Left lung (tissue), 10 donors: Measurements from ENCODE around the gene COG5. TPM values are rescaled to one million over a fixed set of nuclear protein-coding genes. Genes with fewer than 3 reads are reported as not detected.
"Not testable (repeated sequence)": the region's sequence is repeated elsewhere in the genome, so short reads cannot be mapped to it uniquely, and the experiment has no call there.

Experiments used
- ATAC-seq: fragments of 200-7000 bp; cut with Tn5 transposase; one replicate; pipeline ENCODE4 v1.9.1; 2020; ENCODE audit warnings: moderate library complexity
- DNase-seq, 4 donors: peaks; one replicate each; pipeline ENCODE4 v3.0.0-alpha.2; 2013 to 2020
- H3K27ac ChIP-seq, 2 donors: fragments of 200-600 bp; sonication (generic) in 1 of 2; one replicate each; pipeline versions ENCODE4 v1.5.0 to v1.8.0; 2020 to 2021
- H3K27me3 ChIP-seq, 2 donors: fragments of 200-600 bp; sonication (generic) in 1 of 2; one replicate each; pipeline versions ENCODE4 v1.5.0 to v1.8.0; 2020 to 2021
- H3K36me3 ChIP-seq, 2 donors: fragments of 200-600 bp; sonication (generic) in 1 of 2; one replicate each; pipeline versions ENCODE4 v1.5.0 to v1.8.0; 2020 to 2021
- H3K4me1 ChIP-seq, 2 donors: fragments of 200-600 bp; one replicate each; pipeline ENCODE4 v1.8.0; 2021
- H3K4me3 ChIP-seq, 2 donors: fragments of 200-600 bp; sonication (generic) in 1 of 2; one replicate each; pipeline versions ENCODE4 v1.5.0 to v1.8.0; 2020 to 2021; ENCODE audit warnings: mild to moderate bottlenecking in 1 of 2
- H3K9me3 ChIP-seq, 2 donors: fragments of 200-600 bp; sonication (generic) in 1 of 2; one replicate each; pipeline versions ENCODE4 v1.5.0 to v1.8.0; 2020 to 2021
- CTCF ChIP-seq, 2 donors: fragments of 200-600 bp; sonication (generic) in 1 of 2; IDR thresholded peaks; one replicate each; pipeline versions ENCODE4 v1.5.0 to v1.8.0; 2021; ENCODE audit warnings: antibody characterized with exemption in 2 of 2
- intact Hi-C, 2 donors: fragments of 100-400 bp; cut with DNase I; formaldehyde crosslinking; loops; one replicate each; pipeline versions ENCODE4 v1.11.2 to v1.14.2; 2022
- polyA plus RNA-seq, 6 donors: library from polyadenylated mRNA; unstranded; fragments of 120-200 nt; gene quantifications; one replicate each; pipeline ENCODE4 v1.2.1, GENCODE V29; 2013; ENCODE audit not compliant: insufficient read length in 6 of 6
- total RNA-seq, 2 donors: library from RNA; stranded (reverse); fragmentation: NEBNext Ultra II Directional; extraction: Animal tissue kit (Norgen Biotek cat#: 25700); gene quantifications; one replicate each; pipeline ENCODE4 v1.2.1, GENCODE V29; 2021
- donor health status: DM: no; HTN: yes; CAD: no.
- donor health status: DM: no; HTN: no; CAD: no.

COG5 gene
- total and polyA plus RNA-seq, 8 donors: 26.9 to 42.6 (median 33.4) TPM

DNA sequence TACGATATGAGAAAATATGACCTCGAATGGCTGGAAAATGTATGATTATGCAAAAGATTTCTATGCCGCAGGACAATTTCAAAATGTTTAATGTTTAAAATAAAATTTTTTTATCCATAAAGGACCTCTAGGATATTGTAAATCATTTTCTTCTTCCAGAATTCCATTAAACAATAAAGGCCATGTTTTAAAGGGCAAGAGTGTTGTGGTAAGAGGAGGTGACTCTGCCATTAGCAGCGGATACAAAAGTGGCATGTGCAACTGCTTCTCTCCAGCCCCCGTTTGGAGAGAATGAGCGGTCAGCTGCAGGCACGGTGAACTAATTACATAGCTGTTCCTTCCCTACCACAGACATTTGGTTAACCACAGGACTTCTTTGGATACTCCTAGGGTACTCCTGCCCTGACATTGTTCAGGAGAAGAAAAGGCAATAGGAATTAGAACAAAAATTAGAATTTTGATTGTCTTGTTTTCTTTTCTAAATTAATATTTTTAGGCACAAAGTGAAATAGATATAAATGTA is 331.1 kb downstream of the COG5 start:
- no peak for TF ChIP-seq CTCF (IDR thresholded peaks at IDR 0.05)
- no peak overlapping the region for H3K27ac ChIP-seq
- H3K36me3 ChIP-seq: peaks cover 0 to 9% of the 10 kb centered on the region in 2 donors
- ATAC-seq (no peak), DNase-seq (no peak)
- intact Hi-C loops: no loop called here
- H3K4me3 ChIP-seq: no peak overlapping the region
- H3K27me3 ChIP-seq: no peaks in the 10 kb centered on the region
- peaks cover 0 to 3% of the 10 kb centered on the region in 2 donors for H3K4me1 ChIP-seq
- H3K9me3 ChIP-seq: no peaks in the 10 kb centered on the region

GRCh38 chr7:107230334-107230733 is 333.4 kb downstream of the COG5 start:
- Histone ChIP-seq H3K4me1 (peaks cover 0 to 3% of the 10 kb centered on the region in 2 donors), H3K9me3 (no peaks in the 10 kb centered on the region), H3K27ac (no peak overlapping the region), H3K27me3 (no peaks in the 10 kb centered on the region), H3K36me3 (peaks cover 0 to 23% of the 10 kb centered on the region in 2 donors), H3K4me3 (no peak overlapping the region)
- no peak for ATAC-seq
- intact Hi-C loops: no loop called here
- no peak for DNase-seq
- no peak for TF ChIP-seq CTCF (IDR thresholded peaks at IDR 0.05)

- Histone ChIP-seq H3K27me3 (no peaks in the 10 kb centered on the region), H3K9me3 (no peaks in the 10 kb centered on the region), H3K36me3 (peaks cover 0 to 23% of the 10 kb centered on the region in 2 donors), H3K4me3 (no peak overlapping the region), H3K27ac (no peak overlapping the region), H3K4me1 (no peaks in the 10 kb centered on the region)
- intact Hi-C loops: no loop called here
- ATAC-seq: no peak
- TF ChIP-seq CTCF (IDR thresholded peaks at IDR 0.05): no peak
- no peak for DNase-seq
These were observed 335.4 kb downstream of the COG5 start for GRCh38 chr7:107228291-107228690.

DNA sequence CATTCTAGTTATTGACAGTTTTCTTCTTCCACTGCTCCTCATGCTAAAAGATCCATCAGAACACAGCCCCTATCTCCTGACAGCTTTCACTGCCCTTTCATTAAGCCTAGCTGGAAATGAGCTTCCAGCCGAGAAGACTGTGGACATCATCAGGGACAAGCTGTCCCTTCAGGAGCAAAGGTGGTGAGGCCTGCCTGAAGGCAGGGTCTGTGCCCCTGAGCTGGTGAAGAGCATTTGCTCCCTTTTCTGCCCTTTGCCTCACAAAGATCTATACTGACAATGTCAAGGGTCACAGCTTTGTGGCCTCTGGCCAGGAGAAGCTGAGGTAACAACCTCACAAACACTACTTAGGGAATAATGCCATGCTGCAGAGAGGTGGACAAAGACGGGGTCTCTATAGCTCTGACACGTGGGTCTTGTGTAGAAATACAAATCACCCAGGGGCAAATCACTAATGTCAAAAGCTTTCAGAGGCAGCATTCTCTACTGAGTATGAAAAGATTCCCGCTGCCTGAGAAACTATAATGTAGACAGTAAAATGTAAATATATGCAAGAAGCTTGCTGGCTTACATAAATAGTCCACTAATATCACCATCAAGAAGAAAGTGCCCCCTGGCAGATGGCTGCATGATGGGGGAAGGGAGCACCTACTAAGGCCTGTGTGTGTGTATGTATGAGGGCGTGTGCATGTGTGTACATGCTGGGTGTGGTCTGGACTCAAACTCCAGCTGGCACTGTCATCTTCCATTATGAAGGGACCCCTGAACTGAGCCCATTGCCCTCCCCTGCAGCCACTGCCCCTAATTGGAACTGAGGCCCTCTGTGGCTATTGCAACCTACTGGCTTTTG is 339.1 kb downstream of the COG5 start:
- Histone ChIP-seq H3K9me3 (no peaks in the 10 kb centered on the region), H3K36me3 (peaks cover 0 to 30% of the 10 kb centered on the region in 2 donors), H3K4me1 (no peaks in the 10 kb centered on the region), H3K4me3 (no peak overlapping the region), H3K27ac (no peak overlapping the region), H3K27me3 (no peaks in the 10 kb centered on the region)
- TF ChIP-seq CTCF (IDR thresholded peaks at IDR 0.05): no peak
- intact Hi-C loops: no loop called here
- no peak for ATAC-seq
- DNase-seq: no peak

DNA sequence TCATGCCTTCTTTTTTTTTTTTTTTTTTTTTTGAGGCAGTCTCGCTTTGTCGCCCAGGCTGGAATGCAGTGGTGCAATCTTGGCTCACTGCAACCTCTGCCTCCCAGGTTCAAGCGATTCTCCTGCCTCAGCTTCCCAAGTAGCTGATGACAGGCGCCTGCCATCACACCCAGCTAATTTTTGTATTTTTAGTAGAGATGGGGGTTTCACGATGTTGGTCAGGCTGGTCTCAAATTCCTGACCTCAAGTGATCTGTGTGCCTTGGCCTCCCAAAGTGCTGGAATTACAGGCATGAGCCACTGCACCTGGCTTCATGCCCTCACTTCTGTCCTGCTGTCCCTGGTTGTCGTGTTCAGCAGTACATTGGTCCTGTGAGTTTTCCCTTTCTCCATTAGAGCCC is 342.9 kb downstream of the COG5 start:
- DNase-seq, H3K27ac ChIP-seq, ATAC-seq, H3K27me3 ChIP-seq, H3K9me3 ChIP-seq, H3K4me3 ChIP-seq, H3K4me1 ChIP-seq, intact Hi-C loops: not testable (repeated sequence)
- H3K36me3 ChIP-seq: peaks cover 0 to 11% of the 10 kb centered on the region in 2 donors
